Fibroblast of skin of abdomen (primary cell): ENCODE results near the gene TMEM132D.

ENCODE experiments used
- DNase-seq: peaks from one replicate; pipeline ENCODE4 v3.0.0-alpha.2; 2013

Gene TMEM132D

GRCh38 chr12:129162805-129163204 is 741.0 kb downstream of the TMEM132D start:
- no peak for DNase-seq

DNA sequence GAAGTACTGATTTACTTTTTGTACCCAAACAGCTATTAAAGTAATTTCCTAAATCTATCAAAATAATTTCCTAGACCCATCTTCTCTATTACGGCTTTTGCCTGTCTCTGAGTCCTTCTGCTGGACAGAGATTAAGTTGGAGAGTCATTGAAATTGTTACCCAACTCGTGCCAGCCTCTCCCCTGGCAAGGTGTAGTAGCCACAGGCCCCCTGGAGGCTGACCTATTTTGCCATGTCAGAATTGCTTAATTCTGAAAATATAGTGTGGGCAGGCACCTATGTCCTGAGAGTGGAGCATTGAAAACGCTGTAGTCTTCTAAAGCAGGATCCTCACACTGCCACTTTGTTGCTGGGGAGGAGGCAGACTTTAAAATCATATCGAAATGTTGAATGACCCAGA is 742.3 kb downstream of the TMEM132D start:
- no peak for DNase-seq

- DNase-seq: no peak
Measured at GRCh38 chr12:129160282-129160681, 743.5 kb downstream of the TMEM132D start.

DNA sequence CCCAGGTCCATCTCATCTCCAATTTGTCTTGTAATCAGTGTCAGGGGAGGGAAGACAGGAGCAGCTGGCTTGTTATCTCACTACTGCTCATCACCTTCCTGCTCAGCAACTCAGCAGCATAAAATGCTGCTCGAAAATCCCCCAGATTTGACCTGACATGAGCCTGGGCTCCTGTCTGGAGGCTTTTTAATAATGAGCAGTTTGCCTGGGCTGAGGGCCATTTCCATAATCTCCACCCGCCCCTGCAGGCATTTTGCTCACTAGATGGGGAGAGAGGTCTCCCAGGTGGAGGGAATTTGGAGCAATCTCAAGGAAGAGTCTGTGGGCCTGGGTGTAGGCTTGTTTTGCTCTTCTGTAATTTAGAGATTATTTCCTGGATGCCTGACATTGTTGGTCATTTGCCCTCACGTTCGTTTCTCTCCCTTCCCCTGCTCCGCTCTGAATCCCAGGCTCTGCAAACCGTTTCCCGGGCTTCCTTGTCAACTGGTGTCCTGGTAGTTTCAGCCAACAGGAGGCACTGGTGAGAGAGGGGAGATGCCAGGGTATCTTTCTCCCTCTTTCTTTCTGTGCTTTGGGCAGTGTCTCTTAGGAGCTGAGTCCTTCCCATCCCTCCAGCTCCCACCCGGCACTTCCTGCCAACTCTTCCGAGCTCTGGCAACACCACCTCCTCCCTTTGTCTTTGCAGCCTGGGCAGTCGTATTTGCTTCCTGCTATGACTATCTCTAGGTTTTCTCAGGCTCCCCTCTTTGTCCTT is 751.3 kb downstream of the TMEM132D start:
- no peak for DNase-seq

GRCh38 chr12:129150721-129151120 is 753.1 kb downstream of the TMEM132D start:
- no peak for DNase-seq

GRCh38 chr12:129145381-129145780 is 758.4 kb downstream of the TMEM132D start:
- no peak for DNase-seq

GRCh38 chr12:129138776-129139175 is 765.0 kb downstream of the TMEM132D start:
- DNase-seq: no peak

DNA sequence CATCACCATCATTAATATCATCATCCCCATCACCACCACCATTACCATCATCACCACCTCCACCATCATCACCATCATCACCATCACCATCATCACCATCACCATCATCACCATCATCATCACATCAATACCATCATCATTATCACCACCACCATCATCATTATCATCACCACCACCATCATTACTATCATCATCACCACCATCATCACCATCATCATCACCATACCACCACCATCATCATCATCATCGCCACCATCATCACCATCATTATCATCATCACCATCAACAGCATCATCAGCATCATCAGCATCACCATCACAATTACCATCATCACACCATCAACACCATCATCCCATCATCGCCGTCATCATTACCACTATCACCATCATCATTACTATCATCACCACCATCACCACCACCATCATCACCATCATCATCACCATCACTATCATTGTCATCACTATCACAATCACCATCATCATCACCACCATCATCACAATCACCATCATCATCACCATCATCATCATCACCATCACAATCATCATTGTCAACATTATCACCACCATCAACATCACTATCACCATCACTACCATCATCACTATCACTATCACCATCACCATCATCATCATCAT is 767.0 kb downstream of the TMEM132D start:
- no peak for DNase-seq

DNA sequence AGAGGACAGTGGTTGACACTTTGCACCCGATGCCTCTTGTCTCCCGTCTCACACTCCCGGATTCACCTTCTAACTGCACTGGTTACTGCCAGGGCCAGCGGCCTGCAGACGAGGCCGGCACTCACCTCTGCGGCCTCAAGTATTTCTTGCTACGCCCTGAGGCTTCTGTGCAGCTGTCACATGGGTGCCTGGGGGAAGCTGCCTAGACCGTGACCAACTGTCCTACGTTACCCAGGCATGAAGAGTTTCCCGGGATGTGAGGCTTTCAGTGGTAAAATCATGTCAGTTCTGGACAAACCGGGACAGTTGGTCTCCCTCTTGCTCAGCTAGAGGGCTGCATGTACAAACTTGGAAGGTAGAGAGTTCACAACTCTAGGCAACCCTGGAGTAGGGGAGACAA is 776.1 kb downstream of the TMEM132D start:
- DNase-seq: no peak

GRCh38 chr12:129127211-129127610 is 776.6 kb downstream of the TMEM132D start:
- DNase-seq: no peak

DNA sequence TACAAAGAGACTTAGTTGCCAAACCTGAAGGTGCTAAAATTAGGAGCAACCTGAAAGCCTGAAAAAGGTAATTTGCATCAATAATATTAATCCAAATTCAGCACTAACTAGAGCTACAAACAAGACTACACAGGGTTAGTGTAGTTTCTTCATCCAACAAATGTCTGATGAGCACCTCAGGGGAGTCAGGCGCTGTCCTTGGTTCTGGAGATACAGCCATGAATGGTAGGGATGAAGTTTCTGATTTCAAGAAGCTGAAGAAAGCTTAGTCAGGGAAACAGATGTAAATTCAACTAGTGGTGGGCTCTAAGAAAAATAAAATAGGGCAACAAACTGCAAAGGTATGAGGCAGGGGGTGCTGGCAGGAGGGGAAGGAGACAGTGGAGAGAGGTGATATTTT is 784.3 kb downstream of the TMEM132D start:
- DNase-seq: no peak

DNA sequence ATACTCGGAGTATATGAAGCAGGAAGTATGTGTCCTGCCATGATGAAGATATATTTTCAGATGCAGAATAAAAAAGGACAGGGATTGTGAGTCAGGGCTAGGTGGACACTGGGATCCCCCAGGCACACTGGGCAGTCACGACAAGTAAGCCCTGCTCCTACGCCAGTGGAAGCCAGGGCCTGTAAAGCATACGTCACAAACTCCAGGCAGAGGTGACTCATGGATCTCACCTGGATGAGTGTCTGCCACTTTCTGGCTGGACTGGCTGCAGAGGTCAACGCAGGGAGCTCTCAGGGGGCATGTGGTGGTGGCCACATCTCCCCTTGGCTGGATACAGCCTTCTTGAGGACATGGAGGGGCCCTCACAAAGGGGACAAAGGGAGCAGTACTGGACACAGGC is 788.3 kb downstream of the TMEM132D start:
- no peak for DNase-seq

- no peak for DNase-seq
Measured at GRCh38 chr12:129110575-129110974, 793.2 kb downstream of the TMEM132D start.

DNA sequence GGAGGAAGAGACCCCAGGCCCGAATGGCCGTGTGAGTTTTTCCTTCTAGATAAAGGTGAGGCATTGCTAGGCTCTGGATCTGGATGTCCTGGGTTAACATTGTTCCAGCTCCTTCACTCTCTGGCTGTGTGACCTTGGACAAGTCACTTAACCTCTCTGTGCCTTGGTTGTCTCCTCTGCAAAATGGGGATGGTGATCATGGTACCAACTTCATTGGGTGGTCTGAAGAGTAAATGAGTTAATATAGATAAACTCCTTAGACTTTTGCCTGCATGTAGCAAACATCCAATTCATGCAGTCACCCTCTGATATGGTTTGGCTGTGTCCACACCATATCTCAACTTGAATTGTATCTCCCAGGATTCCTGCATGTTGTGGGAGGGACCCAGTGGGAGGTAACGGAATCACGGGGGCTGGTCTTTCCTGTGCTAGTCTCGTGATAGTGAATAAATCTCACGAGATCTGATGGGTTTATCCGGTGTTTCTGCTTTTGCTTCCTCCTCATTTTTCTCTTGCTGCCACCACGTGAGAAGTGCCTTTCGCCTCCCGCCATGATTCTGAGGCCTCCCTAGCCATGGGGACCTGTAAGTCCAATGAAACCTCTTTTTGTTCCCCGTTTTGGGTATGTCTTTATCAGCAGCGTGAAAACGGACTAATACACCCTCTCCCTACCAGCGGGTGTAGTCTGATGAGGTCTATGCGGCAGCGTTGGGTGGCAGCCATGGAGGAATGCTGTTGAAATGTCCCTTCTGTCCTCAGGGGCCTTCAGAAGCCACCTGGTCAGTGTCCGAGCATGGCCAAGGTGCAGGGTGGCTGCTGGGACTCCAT is 794.4 kb downstream of the TMEM132D start:
- no peak for DNase-seq

DNA sequence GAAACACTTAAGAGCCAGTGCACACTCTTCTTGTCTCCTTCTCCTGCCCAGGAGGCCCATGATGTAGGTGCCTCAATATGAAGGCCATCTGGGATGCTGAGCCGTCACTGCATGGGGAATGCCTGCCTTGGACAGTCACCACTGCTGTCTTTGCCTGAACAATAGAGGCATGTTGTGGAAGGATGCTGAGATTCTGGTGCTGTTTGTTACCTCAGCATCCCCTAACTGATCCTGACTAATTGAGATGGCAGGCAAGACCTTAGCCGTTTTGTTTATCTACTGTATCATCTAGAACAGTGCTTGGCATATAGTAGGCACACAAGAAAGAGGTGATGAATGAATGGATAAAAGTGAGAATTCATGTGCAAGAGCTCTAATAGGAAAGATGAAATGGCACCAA is 797.1 kb downstream of the TMEM132D start:
- DNase-seq: no peak

GRCh38 chr12:129103231-129103630 is 800.6 kb downstream of the TMEM132D start:
- no peak for DNase-seq

DNA sequence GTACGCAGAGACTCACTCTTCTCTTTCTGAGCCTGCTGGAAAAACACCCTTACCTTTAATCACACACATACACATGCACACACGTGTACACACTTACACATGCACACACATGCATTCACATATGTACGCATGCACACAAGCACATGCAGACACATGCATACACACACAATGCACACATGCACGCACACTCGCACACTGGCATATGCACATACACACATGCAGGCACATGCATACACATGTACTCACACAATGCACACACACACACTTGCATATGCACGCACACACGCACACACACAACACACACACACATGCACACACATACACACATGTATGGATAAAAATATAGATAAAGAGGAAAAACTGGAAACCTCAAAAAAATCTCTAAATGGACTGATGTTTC is 801.6 kb downstream of the TMEM132D start:
- no peak for DNase-seq

DNA sequence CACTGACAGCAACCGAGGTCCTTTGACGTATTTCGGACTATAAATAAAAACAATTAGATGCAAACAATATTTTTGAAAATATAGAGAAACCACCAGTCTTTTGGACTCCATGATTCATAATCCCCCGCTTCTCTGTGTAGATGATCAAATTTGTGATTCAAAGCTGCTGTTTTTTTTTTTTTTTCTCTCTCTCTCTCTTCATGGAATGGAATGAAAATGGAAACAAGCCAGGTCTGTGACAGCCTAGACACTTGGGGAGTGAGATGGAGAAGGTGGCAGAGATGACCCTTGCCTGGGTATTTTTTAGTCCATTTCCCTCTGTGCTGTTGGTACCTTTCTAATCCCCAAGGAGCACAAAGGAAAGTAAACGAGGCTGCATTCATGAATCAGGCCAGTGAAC is 802.0 kb downstream of the TMEM132D start:
- no peak for DNase-seq

GRCh38 chr12:129101404-129101803 is 802.4 kb downstream of the TMEM132D start:
- no peak for DNase-seq

DNA sequence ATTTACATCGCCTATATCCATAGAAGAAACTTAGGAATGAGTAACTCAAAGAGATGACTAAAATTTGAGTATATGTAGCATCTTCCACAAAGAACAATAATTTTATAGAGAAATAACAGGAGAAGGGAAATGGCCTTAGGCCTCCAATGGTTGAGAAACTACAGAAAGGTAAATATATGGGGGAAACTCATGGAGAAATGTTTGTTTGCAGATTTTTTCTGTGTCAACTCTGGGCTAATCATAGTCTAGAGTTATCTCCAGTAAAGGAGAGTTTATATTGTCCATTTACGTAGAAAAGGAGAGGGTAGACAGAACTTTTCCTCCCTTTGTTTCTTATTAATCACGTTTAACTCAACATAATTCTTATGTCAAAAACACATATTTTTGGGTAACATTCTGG is 806.4 kb downstream of the TMEM132D start:
- DNase-seq: no peak

DNA sequence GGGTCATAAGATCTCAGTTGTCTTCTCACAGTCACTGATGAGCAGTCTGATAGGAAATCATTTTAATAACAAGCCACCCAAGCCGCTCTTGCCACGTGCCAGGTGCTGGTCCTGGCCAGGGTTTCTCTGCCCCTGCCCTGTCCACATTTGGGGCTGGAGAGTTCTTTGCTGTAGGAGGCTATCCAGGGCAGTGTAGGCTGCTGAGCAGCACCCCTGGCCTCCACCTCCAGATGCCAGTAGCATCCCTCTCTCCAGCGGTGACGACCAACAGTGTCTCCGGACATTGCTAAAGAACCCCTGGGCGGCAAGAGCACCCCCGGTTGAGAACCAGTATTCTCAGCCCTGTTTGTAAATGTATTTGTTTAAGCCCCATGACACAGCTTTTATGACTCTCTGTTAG is 806.9 kb downstream of the TMEM132D start:
- DNase-seq: no peak

GRCh38 chr12:129096184-129096583 is 807.6 kb downstream of the TMEM132D start:
- DNase-seq: no peak

GRCh38 chr12:129089576-129089975 is 814.2 kb downstream of the TMEM132D start:
- DNase-seq: no peak
